ENCODE results near the gene TMEM41A.
"Not testable (repeated sequence)": the region's sequence is repeated elsewhere in the genome, so short reads cannot be mapped to it uniquely, and the experiment has no call there.

The TMEM41A gene

GRCh38 chr3:185488465-185488864, 10.4 kb downstream of the TMEM41A start:
- no peak for DNase-seq (ENCODE audit: low spot score)

- DNase-seq (ENCODE audit: low spot score), result no peak
These were observed 12.4 kb downstream of the TMEM41A start for GRCh38 chr3:185486394-185486793.

GRCh38 chr3:185484296-185484695, 14.5 kb downstream of the TMEM41A start:
- no peak for DNase-seq (ENCODE audit: low spot score)

GRCh38 chr3:185479373-185479945, 19.4 kb downstream of the TMEM41A start:
- DNase-seq (ENCODE audit: low spot score), result no peak

- DNase-seq (ENCODE audit: low spot score), result no peak
These were observed 21.5 kb downstream of the TMEM41A start for GRCh38 chr3:185477316-185477715.

- DNase-seq (ENCODE audit: low spot score), result not testable (repeated sequence)
These were observed 23.9 kb downstream of the TMEM41A start for GRCh38 chr3:185474922-185475321.

GRCh38 chr3:185473290-185473815, 25.5 kb downstream of the TMEM41A start:
- no peak for DNase-seq (ENCODE audit: low spot score)

GRCh38 chr3:185470323-185470722, 28.5 kb downstream of the TMEM41A start:
- no peak for DNase-seq (ENCODE audit: low spot score)

- no peak for DNase-seq (ENCODE audit: low spot score)
These were observed 29.3 kb downstream of the TMEM41A start for GRCh38 chr3:185469542-185469941.

- DNase-seq (ENCODE audit: low spot score), result not testable (repeated sequence)
These were observed 32.7 kb downstream of the TMEM41A start for GRCh38 chr3:185466123-185466522.

- no peak for DNase-seq (ENCODE audit: low spot score)
These were observed 33.4 kb downstream of the TMEM41A start for GRCh38 chr3:185465471-185465870.

- DNase-seq (ENCODE audit: low spot score), result no peak
These were observed 38.0 kb downstream of the TMEM41A start for GRCh38 chr3:185460719-185461350.

- no peak for DNase-seq (ENCODE audit: low spot score)
These were observed 38.5 kb downstream of the TMEM41A start for GRCh38 chr3:185460309-185460708.

GRCh38 chr3:185457376-185457775, 41.5 kb downstream of the TMEM41A start:
- no peak for DNase-seq (ENCODE audit: low spot score)

- not testable (repeated sequence) for DNase-seq (ENCODE audit: low spot score)
These were observed 47.4 kb downstream of the TMEM41A start for GRCh38 chr3:185451432-185451831.

GRCh38 chr3:185448107-185448506, 50.7 kb downstream of the TMEM41A start:
- no peak for DNase-seq (ENCODE audit: low spot score)

GRCh38 chr3:185444329-185444728, 54.5 kb downstream of the TMEM41A start:
- no peak for DNase-seq (ENCODE audit: low spot score)

GRCh38 chr3:185442031-185442430, 56.8 kb downstream of the TMEM41A start:
- DNase-seq (ENCODE audit: low spot score), result no peak

- DNase-seq (ENCODE audit: low spot score), result no peak
These were observed 58.9 kb downstream of the TMEM41A start for GRCh38 chr3:185439745-185440466.
